NOMO-1 treated with DMSO at 0.1 percent for 48 hours (cell line): ENCODE results near the gene SCNN1B.
A peak's percentile ranks its signal among the peaks of the same experiment; 100 is the strongest.

Experiments
- DNase-seq: peaks from one replicate; lab custom pipeline; 2025; ENCODE audit not compliant: unreplicated experiment; lab: John Stamatoyannopoulos, UW

SCNN1B gene

DNA sequence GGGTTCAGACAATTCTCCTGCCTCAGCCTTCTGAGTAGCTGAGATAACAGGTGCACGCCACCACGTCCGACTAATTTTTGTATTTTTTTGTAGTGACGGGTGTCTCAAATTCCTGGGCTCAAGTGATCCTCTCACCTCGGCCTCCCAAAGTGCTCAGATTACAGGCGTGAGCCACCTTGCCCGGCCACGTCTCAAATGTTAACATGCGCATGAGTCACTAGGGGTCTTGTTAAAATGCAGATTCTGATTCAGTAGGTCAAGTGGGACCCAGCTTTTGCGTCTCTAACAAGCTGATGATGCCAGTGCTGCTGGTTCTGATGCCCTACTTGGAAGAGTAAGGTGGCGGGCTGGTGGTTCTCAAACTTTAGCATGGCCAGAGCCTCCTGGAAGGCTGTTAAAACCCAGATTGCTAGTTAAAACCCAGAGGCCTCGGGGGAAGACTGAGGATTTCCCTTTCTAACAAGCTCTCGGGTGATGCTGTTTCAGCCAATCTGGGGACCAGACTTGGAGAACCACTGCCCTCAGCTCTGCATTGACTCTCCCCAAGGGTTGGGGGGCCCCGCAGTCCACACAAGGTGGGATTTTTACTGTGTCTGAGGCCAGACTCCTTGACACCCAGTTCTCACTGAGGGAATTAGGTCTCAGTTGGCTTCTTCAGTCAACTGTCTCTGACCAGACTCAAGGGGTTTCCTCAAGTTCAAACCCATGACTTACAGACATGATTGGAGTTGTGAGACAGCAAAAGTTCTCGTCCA, 17.9 kb downstream of the SCNN1B start:
- no peak for DNase-seq

DNA sequence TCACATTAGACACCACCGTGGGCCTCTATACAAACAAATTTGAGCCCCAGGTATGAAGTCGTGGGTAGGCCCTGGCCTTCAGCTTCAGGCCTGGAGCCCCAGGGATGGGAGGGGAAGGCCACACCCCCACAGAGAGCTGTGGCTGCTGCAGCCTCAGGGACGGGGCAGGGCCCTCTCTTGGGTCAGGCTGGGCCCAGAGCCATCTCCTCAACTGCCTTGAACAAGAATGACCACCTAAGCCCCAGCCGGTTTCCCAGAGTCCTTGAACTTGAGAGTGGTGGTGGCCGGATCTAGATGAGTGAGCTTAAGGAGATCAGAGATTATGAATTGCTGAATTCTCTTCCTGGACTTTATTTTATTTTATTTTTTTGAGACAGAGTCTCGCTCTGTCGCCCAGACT, 18.6 kb downstream of the SCNN1B start:
- DNase-seq: no peak

DNA sequence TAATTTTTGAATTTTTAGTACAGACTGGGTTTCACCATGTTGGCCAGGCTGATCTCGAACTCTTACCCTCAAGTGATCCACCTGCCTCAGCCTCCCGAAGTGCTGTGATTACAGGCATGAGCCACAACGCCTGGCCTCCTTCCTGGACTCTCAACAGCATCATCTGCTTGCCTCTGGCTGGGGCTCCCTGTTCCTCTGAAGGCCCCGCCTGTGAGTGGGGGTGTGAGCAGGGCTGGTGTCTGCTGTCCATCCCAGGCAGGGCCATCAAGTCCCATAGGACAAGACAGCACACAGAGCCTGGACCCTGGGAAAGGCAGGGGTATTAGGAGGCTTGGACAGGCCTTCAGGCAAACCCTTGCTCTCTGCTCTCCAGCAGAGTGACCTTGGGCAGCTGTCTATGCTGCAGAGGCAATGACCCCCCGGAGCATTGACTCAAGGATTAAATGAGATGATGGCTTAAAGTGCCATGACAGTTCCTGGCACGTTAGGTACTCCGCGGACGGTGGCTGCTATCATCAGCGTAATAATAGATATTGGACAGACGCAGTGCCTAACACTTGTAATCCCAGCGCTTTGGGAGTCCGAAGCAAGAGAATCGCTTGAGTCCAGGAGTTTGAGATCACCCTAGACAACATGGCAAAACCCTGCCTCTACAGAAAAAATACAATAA, 19.2 kb downstream of the SCNN1B start:
- no peak for DNase-seq

DNA sequence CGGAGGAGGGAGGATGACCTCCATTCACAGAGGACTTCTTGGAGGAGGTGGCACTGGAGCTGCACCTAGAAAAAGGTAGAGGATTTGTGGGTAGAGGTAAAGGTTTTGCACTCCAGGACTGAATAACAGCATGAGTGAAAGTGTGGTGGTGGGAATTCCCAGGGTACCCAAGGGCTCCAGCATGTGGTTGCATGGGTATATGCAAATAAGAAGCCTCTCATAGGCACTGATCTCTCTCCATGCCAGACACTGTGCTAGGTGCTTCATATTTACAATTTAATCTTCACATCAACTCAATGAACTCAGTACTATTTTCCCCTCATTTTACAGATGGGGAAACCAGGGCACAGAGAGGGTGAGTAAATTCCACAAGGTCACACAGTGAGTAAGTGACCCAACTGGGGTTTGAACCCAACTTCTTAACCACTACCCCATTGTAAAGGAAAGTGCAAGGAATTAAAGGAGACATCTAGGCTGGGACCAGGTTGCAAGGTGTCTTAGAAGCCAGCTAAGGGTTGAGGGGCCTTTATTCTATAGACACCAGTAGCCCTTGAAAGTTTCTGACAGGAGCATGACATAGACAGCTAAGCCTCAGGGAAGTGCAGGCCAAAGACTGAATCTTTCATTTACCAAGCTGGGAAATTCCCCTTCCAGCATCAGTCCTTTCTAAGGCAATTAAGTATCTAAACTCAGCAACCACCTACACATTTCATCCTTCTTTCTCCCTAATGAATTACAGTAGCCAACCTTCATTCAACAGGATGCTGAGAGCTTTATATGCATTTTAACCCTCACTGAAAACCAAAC, 21.3 kb downstream of the SCNN1B start:
- no peak for DNase-seq

DNA sequence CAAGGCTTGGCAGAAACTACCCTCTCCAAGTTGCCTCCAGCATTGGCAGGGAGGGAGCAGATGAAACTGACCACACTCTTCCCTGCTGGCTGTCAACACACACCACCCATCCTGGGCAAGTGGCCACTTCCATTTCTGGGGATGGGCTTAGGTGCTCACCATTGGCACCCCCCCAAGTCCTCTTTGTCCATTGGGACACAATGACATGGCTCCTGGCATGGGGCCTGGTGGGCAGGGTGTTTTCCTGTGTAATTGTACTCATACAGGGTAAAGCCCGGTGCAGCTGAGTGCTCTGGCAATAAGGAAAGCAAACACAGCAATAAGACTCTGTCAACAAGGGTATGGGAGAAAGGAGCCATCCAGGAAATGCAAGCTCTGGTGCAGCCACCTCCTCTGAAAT, 22.6 kb downstream of the SCNN1B start:
- no peak for DNase-seq

DNA sequence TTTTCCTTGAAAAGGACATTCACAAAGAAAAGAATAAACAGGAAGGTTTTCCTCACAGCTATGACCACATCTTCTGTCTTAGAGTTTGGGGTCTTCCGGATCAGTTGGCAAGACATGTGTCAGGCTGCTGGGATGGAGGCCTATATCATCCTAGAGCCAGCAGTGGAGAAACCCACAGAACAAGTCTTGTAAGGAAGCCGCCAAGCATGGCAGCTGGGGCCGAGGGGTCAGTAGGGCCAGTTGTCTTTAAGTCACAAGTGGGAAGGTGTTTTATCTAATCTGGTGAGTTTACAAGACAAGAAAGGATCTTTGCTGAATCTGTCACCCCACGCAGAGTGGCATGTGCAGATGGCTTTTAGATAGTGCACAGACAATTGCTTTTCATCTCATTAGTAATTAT, 25.7 kb downstream of the SCNN1B start:
- DNase-seq: no peak

DNA sequence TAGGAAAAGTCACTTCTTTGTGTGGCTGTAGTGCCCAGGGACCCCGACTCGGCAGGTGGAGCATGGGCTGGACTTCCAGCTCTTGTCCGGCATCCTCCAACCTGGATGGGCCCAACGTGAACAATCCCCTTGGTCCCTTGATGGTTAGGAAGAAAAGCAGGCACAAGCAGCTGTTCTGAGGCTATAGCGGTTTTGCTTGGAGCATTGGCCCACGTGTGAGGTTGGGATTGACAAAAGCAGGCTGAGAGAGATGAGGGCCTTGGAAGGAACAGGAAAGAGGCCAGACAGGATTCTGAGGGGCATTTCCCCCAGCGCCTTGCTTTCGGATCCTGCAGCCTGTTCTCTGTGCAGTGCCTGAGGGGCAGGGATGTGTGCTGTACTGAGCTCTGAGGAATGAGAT, 28.1 kb downstream of the SCNN1B start:
- no peak for DNase-seq

DNA sequence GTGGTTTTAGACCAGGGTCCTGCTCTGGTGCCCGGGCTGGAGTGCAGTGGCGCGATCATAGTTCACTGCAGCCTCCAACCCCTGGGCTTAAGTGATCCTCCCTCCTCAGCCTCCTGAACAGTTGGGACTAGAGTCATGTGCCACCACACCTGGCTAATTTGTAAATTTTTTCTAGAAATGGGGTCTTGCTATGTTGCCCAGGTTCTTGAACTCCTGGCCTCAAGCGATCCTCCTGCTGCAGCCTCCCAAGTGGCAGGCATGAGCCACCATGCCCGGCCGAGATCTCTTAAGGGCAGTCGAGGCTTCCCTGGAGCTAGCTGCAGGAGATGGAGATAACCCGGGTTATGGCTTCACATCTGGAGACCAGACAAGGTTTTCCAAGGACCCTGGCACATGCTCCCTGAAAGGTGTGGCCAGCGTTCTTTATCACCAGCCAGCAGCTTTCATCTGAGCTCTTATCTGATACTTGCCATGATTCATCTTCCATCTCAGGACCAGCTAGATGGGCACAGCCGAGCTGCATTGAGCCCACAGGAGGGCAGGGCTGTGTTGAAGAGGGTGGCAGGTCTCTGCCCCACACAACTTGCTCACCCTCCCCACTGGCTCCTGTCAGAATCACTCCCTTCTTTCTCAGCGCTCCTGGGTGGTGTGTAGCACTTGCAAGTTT, 28.6 kb downstream of the SCNN1B start:
- DNase-seq: no peak

DNA sequence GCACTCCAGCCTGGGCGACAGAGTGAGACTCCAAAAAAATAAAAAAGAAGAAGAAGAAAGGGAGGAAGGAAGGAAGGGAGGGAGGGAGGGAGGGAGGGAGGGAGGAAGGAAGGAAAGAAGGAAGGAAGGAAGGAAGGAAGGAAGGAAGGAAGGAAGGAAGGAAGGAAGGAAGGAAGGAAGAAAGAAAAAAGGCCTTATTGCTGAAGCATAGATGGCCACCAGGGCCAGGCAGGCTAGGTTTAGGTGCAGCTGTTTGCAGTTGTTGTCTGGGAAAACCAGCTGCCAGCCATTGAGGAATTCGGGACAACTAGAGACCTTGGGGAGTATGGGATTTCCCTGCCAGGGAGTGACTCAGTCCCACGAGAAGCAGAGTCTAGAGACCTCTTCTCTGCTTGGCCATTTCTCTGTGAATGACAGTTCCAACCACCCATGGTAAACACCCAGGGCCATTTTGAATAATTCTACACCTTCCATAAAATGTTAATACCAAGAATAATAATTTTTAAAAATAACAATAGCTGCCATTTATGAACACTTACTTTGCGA, 31.0 kb downstream of the SCNN1B start:
- no peak for DNase-seq

DNA sequence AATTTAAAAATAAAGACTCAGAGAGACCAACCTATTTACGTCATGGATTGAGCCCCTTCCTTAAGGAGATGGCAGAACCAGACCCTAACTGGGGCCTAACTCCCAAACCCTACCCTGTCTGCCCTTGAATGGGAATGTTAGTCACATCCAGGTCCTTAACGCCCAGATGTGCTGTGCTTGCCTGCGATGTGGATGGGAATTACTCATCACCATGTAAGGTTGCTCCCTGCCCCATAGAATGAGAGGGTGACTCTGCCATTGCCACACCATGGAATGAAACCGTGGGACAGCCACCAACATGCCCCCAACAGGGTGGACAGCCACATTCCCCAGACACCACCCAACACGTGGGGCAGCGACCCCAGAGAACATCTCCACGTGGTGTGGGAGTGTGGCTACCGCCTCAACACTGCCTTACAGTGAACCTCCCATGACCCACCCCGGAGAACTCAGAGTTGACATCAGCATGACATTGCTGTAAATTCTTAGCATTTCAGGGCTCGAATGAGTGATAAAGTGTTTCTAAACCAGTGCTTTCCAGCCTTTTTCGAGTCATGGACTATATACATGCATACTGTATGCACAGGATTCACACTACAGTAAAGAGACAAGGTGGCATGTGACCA, 31.8 kb downstream of the SCNN1B start:
- no peak for DNase-seq

DNA sequence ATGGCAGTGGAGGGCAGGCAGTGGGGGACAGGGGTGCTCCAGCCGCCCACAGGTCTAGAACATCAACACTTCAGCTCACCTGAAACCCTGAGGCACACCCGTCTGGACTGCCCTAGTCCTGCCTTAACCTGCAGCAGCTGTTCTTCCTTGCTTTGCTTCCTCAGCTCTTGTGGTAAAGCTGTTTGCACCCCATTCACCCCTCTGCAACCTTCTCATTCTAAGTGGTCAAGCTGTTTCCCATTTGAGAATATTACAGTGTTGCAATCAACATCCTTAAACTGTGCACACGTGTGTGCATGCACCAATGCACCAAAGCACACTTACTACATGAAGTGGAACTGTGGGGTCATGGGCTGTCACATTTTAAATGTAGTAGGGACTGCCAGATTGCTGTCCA, 32.4 kb downstream of the SCNN1B start:
- DNase-seq: no peak

DNA sequence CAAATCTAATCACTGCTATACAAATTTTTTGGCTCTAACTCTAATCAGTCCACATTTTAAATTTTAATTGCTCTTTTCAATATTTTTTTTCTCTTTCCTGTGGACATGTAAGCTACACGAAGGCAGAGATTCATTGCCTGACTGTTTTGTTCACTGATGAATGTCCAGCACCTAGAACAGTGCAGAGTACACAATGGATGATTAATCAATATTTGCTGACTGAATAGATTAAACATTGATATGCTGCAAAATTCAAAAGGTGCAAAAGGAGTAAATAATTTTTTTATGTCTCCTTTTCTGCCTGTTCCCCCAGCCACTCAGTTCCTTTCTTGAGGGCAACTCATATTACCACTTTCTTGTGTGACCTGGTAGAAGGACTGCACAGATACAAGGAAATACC, 32.8 kb downstream of the SCNN1B start:
- DNase-seq: no peak

DNA sequence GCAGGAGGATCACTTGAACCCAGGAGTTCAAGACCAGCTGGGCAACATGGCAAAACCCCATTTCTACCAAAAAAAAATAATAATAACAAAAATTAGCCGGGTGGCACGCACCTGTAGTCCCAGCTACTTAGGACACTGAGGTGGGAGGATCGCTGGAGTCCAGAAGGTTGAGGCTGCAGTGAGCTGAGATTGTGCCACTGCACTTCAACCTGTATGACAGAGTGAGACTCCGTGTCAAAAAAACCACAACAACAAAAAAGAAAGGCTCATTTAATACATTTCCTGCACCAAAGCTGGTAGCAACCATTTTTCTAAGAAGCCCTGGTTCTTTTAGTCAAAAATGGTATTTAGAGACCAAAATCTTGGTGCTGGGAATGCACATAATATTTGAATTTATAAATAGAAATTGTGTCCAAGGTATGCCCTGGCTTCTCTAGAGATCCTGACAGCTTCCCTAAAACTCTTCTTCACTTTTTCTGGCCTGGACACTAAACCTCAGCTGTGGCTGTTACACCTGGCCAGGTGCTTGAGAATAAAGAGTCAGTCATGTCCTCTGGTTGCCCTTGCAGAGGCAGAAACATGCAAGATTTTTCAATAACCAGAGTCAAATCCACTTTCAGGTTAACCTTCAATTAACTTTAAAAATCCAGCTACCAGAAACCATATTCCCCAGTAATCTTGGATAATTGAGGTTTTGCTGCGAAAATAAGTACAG, 35.9 kb downstream of the SCNN1B start:
- no peak for DNase-seq

DNA sequence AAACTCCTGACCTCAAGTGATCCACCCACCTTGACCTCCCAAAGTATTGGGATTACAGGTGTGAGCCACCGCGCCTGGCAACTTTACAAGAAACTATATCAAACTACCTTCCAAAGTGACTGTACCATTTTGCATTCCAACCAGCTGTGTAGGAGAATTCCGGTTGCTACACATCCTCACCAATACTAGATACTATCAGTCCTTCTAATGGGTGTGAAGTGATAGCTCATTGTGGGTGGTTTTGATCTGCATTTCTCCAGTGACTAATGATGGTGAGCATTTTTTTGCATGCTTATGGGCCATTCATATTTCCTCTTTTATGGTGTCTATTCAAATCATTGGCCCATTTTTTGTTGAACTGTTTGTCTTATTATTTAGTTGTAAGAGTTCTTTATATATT, 37.7 kb downstream of the SCNN1B start:
- DNase-seq: no peak

DNA sequence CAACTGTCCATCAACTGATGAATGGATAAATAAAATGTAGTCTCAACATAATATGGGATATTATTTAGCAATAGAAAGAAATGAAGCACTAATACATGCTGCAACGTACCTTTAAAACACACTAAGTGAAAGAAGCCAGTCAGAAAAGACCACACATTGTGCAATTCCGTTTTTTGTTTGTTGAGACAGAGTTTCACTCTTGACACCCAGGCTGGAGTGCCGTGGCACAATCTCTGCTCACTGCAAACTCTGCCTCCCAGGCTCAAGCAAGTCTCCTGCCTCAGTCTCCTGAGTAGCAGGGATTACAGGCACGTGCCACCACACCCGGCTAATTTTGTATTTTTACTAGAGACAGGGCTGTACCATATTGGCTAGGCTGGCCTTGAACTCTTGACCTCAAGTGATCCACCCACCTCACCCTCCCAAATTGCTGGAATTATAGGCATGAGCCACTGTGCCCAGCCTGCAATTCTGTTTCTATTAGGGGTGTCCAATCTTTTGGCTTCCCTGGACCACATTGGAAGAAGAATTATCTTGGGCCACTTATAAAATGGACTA, 40.1 kb downstream of the SCNN1B start:
- peak; percentile 17 for DNase-seq

DNA sequence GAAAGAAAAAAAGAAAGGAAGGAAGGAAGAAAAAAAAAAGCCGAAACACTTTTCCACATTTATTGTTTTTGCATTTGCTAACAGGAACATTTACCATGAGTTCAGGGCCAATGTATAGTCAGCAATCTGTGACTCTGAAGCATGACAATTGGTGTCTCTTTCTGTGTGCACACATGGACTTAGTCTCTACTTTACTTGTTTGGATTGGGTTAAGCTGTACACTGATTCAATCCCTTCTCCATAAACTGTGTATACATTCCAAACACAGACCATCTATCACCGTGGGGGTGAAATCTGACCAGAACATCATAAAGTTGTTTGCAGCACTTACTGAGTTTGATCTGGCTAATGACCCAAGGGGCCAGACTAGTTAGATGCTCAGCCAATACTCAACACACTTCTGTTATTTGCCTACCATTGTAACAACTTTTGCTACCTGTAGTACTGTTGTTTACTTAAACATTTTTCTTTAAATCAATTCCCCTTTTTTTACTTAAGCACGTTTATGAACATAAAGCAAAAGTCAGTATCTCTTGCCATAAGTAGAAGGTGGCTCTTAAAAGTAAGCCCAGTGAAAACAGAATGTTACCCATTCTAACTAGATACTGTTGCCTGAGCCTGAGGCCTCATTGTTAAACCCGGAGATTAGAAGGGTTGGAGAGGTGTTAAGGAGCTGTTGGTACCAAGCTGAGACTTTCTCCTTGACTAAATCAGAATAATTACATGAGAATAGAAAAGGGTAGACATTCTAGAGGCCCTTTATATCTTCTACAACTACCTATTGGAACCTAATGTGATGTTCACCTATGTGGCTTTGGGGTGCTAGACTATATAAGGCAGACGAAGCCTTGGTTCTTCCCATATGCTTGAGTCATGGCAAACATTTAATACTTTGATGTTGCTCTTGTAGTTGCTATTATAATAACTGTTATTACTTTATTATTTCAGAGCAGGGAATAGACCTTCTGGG, 41.8 kb downstream of the SCNN1B start:
- DNase-seq: no peak

DNA sequence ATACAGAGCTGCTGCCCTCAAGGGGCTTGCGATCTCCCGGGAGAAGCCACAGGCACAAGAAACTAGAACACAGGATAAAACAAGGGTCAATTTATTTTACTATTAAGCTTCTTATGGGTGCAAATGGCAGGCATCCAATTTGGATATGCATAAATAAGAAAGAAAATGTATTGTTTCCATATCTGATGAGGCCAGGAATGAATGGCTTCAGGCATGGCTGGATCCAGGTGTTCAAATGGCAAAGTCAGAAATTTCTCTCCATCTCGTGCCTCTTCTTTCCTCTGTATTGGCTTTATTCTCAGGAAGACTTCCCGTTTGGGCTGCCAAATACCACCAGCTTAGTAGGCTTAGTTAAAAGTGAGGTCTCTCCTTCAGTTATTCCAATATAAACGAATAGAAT, 43.1 kb downstream of the SCNN1B start:
- no peak for DNase-seq

DNA sequence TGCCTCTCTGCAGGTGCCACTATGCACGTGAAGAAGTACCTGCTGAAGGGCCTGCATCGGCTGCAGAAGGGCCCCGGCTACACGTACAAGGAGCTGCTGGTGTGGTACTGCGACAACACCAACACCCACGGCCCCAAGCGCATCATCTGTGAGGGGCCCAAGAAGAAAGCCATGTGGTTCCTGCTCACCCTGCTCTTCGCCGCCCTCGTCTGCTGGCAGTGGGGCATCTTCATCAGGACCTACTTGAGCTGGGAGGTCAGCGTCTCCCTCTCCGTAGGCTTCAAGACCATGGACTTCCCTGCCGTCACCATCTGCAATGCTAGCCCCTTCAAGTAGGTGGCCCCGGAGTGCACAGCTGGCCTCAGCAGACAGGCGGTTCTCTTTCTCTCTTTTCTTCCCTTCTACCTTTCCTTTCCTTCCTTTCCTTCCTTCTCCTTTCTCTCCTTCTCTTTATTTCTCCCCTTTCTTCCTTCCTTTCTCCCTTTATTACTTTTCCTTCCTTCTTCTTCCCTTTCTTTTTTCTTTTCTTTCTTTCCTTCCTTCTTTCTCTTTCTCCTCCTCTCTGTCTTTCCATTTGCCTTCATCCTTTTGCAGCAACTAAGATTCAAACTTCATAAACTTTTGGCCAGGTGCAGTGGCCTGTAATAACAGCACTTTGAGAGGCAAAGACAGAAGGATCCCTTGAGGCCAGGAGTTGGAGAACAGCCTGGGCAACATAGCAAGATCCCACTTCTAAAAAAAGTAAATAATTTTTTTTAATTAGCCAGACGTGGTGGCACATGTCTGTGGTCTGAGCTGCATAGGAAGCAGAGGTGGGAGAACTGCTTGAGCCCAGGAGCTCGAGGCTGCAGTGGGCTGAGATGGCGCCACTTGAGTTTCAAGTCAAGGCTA, 46.7 kb downstream of the SCNN1B start:
- DNase-seq: no peak
